Activated T-cell treated with anti-CD3 and anti-CD28 coated beads, Interleukin-2, amount 50 U/mL, for 4 hours (primary cell): ENCODE results near the gene AK3. TPM values are rescaled to one million over a fixed set of nuclear protein-coding genes. Genes with fewer than 3 reads are reported as not detected.

ENCODE experiments used
- ATAC-seq, 2 donors: fragments of 200-7000 bp; cut with Tn5 transposase; one replicate each; pipeline ENCODE4 v1.10.0; 2021
- DNase-seq: peaks from one replicate; pipeline ENCODE4 v3.0.0-alpha.2; 2020
- H3K27me3 Mint-ChIP-seq: one replicate; pipeline ENCODE4 v1.8.0; 2021; ENCODE audit warnings: low read depth, mixed read lengths
- H3K36me3 Mint-ChIP-seq: one replicate; pipeline ENCODE4 v1.8.0; 2022; ENCODE audit warnings: mixed read lengths; ENCODE audit not compliant: insufficient read depth
- H3K4me1 Mint-ChIP-seq: one replicate; pipeline ENCODE4 v1.8.0; 2021; ENCODE audit warnings: low read depth, mixed read lengths
- H3K4me3 Mint-ChIP-seq: one replicate; pipeline ENCODE4 v1.8.0; 2021; ENCODE audit warnings: mild to moderate bottlenecking, moderate library complexity, mixed read lengths
- H3K9me3 Mint-ChIP-seq: one replicate; pipeline ENCODE4 v1.8.0; 2021; ENCODE audit warnings: mixed read lengths
- total RNA-seq, 3 donors: library from RNA; stranded (reverse); gene quantifications; one replicate each; pipeline ENCODE4 v1.2.1, GENCODE V29; 2021

Gene AK3
- total RNA-seq, 3 donors from 2014 or later, result 14.7 to 21.3 (median 17.3) TPM

DNA sequence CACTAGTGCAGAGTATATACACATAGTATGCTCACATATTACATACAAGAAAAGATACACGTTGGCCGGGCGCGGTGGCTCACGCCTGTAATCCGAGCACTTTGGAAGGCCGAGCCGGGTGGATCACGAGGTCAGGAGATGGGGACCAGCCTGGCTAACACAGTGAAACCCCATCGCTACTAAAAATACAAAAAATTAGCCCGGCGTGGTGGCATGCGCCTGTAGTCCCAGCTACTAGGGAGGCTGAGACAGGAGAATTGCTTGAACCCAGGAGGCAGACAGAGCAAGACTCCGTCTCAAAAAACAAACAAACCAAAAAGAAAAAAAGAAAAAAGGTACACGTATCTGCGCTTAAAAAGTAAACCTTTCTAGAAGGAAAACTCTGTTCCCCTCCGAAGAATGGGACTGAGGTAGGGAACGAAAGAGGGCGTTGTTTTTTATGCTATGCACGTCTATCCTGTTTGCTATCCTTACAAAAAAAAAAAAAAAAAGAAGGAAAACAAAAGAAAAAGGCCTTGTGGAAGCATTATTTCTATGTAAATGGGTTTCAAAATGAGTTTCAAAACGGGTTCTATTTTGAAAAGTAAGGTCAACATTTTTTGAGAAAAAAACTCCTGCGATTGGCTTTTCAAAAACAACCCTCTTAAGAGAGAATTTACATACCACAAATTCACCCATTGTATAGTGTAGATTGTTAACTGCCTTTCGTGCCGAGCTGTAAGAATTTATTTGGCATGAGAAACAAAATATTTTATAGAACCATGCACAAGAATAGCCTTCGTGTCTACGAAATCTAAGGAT is 1.2 kb downstream of the AK3 start:
- DNase-seq (no peak), ATAC-seq (no peak)
- H3K9me3 Mint-ChIP-seq, result no peaks in the 10 kb centered on the region
- no peaks in the 10 kb centered on the region for H3K27me3 Mint-ChIP-seq
- H3K36me3 Mint-ChIP-seq, result no peaks in the 10 kb centered on the region
- peaks cover 40% of the 10 kb centered on the region for H3K4me1 Mint-ChIP-seq
- H3K4me3 Mint-ChIP-seq, result peak overlapping the region; percentile 93

DNA sequence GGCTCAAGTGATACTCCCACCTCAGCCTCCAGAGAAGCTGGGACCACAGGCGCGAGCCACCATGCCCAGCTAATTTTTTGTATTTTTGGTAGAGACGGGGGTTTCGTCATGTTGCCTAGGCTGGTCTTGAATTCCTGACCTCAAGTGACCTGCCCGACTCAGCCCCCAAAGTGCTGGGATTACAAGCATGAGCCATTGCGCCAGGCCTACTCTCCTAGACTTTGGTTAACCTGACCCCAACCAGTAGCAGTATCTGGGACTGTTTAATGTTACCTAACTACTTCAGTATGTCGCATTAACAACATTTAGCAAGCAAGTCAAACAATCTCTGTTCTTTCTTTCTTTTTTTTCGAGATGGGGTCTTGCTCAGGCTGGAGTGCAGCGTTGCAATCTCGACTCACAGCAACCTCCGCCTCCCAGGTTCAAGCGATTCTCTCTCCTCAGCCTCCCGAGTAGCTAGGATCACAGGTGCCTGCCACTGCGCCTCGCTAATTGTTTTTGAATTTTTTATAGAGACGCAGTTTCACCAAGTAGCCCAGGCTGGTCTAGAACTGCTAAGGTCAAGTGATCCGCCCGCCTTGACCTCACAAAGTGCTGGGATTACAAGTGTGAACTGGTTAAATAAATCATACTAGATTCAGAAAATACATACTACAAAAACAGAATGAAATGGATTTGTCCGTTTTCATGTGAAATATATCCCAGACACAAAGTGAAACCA is 2.0 kb downstream of the AK3 start:
- Mint-ChIP-seq H3K36me3 (no peaks in the 10 kb centered on the region), H3K4me1 (peaks cover 43% of the 10 kb centered on the region), H3K9me3 (no peaks in the 10 kb centered on the region), H3K4me3 (peak overlapping the region; percentile 93), H3K27me3 (no peaks in the 10 kb centered on the region)
- no peak for DNase-seq
- ATAC-seq, result no peak

DNA sequence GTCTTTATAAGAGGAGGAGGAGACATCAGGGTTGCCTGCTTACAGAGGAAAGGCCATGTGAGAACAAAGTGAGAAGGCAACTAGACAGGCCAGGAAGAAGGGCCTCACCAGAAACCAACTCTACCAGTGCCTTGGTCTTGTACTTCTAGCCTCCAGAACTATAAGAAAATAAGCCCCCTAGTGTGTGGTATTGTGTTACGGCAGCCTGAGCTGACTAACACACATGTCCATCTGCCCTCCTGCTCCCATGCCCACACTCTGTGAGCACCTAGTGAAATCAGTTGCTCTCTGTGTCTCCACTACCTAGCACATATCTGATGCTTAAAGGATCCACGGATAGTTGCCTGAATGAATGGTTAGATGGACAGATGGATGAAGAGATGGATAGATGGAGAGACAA is 6.9 kb downstream of the AK3 start:
- Mint-ChIP-seq H3K4me3 (no peak overlapping the region), H3K36me3 (peaks cover 2% of the 10 kb centered on the region), H3K4me1 (peaks cover 34% of the 10 kb centered on the region), H3K9me3 (no peaks in the 10 kb centered on the region), H3K27me3 (no peaks in the 10 kb centered on the region)
- no peak for ATAC-seq
- no peak for DNase-seq

DNA sequence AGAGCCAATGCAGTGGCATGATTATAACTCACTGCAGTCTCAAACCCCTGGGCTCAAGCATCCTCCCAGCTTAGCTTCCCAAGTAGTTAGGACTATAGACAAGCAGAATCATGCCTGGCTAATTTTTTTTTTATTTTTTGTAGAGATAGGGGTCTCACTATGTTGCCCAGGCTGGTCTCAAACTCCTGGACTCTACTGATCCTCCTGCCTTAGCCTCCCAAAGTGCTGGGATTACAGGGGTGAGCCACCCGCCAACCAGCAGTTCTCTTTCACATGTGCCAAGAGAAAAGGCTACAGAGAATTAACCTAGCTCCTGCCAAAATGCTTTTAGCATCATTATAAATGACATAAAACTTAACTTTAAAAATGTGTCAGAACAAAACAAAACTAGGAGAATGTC is 8.1 kb downstream of the AK3 start:
- no peak for ATAC-seq
- Mint-ChIP-seq H3K4me1 (peaks cover 28% of the 10 kb centered on the region), H3K36me3 (peaks cover 2% of the 10 kb centered on the region), H3K4me3 (no peak overlapping the region), H3K9me3 (no peaks in the 10 kb centered on the region), H3K27me3 (no peaks in the 10 kb centered on the region)
- DNase-seq, result no peak

DNA sequence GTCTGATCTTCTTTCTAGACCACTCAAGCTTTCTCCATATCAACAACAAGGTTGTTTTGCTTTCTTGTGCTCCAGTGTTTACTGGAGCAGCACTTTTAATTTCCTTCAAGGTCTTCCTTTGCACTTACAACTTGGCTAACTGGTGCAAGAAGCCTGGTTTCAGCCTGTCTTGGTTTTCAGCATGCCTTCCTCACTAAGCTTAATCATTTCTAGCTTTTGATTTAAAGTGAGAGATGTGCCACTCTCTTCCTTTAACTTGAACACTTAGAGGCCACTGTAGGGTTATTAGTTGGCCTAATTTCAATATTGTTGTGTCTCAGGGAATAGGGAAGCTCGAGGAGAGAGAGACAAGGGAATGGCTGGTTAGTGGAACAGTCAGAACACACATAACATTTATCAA is 13.4 kb downstream of the AK3 start:
- DNase-seq (no peak), ATAC-seq (no peak)
- Mint-ChIP-seq H3K4me3 (no peak overlapping the region), H3K9me3 (no peaks in the 10 kb centered on the region), H3K4me1 (peaks cover 27% of the 10 kb centered on the region), H3K36me3 (peaks cover 17% of the 10 kb centered on the region), H3K27me3 (no peaks in the 10 kb centered on the region)

DNA sequence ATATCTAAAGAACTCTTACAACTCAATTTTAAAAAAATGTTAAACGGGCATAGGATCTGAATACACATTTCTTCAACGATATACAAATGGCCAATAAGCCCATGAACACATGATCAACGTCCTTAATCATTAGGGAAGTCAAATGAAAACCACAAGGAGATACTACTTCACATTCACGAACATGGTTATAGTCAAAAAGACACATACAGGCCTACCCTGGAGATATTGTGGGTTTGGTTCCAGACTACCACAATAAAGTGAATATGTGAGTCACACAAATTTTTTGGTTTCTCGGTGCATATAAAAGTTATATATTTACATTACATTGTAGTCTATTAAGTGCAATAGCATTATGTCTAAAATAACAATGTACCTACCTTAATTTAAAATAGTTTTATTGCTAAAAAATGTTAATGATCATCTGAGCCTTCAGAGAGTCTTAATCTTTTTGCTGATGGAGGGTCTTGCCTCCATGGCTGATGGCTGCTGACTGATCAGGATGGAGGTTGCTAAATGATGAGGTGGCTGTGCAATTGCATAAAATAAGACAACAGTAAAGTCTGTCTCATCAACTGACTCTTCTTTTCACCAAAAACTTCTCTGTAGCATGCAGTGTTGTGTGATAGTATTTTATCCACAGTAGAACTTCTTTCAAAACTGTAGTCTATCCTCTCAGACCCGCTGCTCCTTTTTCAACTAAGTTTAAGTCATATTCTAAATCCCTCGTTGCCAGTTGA is 15.1 kb downstream of the AK3 start:
- H3K36me3 Mint-ChIP-seq, result peaks cover 19% of the 10 kb centered on the region

DNA sequence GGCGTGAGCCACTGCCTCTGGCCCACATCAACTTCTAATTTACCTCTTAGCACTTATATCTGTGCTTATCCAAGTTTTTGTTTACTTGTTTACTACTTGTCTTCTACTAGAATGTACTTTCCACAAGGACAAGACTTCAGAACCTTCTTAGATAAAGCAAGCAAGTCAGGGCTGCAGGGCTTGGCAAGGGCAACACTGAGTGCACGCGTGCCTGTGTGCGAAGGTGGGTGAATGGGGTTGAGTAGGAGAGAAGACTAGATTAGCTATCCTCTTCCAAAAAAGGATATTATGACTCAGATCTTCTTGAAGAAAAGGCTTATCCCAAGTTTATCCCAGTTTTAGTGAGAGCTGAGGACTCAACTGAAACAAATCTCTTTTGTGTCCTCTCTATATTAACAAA is 19.3 kb downstream of the AK3 start:
- H3K27me3 Mint-ChIP-seq, result no peaks in the 10 kb centered on the region
- DNase-seq (no peak), ATAC-seq (no peak)
- peaks cover 17% of the 10 kb centered on the region for H3K36me3 Mint-ChIP-seq
- peaks cover 15% of the 10 kb centered on the region for H3K4me1 Mint-ChIP-seq
- no peaks in the 10 kb centered on the region for H3K9me3 Mint-ChIP-seq
- no peak overlapping the region for H3K4me3 Mint-ChIP-seq

More for the DNA sequence above, 15.1 kb downstream of the AK3 start:
- Mint-ChIP-seq H3K27me3 (no peaks in the 10 kb centered on the region), H3K9me3 (no peaks in the 10 kb centered on the region), H3K4me1 (peaks cover 25% of the 10 kb centered on the region), H3K4me3 (no peak overlapping the region)
- ATAC-seq (peak; percentile 89 to 90), DNase-seq (no peak)

DNA sequence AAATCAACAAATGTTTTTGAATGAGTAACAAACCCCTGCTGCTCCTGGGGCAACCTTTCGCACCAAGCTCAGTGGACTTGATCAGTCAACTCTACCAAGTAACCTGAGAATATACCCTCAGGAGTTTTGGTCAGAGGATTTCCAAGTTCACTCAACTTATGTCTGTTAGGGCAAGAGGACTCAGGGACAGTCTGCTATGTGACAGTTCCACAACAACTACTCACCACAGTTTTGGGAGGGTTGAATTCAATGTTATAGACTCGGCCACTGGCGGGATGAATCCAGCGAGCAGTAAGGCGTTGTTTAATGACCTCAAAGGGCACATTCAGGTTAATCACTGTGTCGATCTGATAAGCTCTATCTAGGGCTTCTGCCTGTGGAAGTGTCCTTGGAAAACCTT is 22.1 kb downstream of the AK3 start:
- no peaks in the 10 kb centered on the region for H3K4me1 Mint-ChIP-seq
- H3K36me3 Mint-ChIP-seq, result peaks cover 18% of the 10 kb centered on the region
- no peak overlapping the region for H3K4me3 Mint-ChIP-seq
- no peaks in the 10 kb centered on the region for H3K27me3 Mint-ChIP-seq
- ATAC-seq (no peak), DNase-seq (no peak)
- H3K9me3 Mint-ChIP-seq, result peaks cover 1% of the 10 kb centered on the region

DNA sequence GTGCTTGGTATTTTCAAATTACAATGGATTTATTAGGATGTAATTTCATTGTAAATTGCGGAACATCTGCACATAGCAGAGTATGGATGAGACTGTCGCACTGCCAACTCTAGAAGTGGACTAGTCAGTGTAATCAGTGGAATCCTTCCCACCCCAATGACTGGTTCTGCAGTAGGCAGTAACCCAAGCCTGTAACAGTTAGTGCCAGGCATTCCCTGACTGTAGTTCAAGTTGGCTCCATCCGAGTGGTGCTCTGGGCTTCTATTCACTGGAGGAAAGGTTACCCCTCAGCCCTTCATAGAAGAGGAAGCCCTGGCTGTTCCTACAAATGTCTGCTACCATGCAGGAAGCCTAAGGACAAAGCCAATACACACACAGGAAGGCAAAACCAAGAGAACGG is 23.2 kb downstream of the AK3 start:
- Mint-ChIP-seq H3K9me3 (peaks cover 5% of the 10 kb centered on the region), H3K4me3 (no peak overlapping the region), H3K4me1 (no peaks in the 10 kb centered on the region), H3K27me3 (no peaks in the 10 kb centered on the region), H3K36me3 (peaks cover 18% of the 10 kb centered on the region)
- DNase-seq (no peak), ATAC-seq (no peak)

DNA sequence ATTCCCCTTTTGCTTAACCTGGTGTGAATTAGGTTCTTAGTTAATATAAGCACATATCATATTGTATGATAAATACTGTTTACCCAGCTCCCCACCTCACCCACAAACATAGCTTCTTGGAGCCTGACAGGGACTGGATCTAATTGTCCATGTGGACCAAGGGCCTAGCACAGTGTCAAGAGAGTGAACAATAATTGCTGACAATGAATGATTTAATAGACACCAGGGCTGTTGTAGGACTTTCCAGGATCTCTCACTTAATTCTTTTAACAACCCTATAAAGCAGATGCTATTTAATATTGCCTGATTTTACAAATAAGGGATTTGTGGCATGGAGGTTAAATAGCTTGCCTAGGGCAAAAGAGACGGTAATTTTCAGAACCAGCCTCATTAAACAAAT is 24.8 kb downstream of the AK3 start:
- Mint-ChIP-seq H3K27me3 (no peaks in the 10 kb centered on the region), H3K9me3 (peaks cover 5% of the 10 kb centered on the region), H3K4me3 (no peak overlapping the region), H3K36me3 (peaks cover 22% of the 10 kb centered on the region), H3K4me1 (no peaks in the 10 kb centered on the region)
- no peak for ATAC-seq
- DNase-seq, result no peak

DNA sequence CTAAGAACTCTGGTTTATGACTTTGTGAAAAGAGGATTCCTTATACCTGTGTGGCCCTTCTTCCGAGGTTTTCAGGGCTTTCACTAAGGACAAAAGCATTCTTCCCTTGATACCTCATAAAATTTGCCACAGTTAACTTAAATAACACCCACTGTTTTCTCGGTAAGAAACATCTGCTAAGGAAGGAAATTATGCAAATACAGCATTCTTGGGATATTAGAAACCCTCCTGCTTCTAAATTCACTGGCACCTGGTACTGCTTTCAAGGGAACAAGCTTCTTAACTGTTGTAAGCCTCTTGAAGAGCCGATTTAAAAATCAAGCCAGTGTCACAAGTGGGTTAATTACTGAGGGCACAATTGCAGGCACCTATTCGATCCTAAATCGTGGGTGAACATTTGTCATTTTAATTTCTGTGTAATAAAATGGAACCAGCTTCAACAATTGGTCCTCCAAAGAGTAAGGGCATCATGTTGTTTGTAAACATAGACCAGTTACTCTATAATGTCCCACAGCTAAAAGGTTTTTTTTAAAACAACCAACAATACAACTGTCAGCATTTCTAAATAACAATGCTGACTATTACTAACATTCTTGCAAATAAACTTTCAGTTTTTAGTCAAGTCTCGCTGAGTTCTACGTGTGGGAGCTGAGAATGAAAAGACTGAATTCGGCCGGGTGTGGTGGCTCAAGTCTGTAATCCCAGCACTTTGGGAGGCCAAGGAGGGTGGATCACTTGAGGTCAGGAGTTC is 26.6 kb downstream of the AK3 start:
- peaks cover 22% of the 10 kb centered on the region for H3K36me3 Mint-ChIP-seq
- no peak for ATAC-seq
- H3K27me3 Mint-ChIP-seq, result no peaks in the 10 kb centered on the region
- H3K4me3 Mint-ChIP-seq, result no peak overlapping the region
- H3K4me1 Mint-ChIP-seq, result peaks cover under 1% of the 10 kb centered on the region
- DNase-seq, result no peak
- H3K9me3 Mint-ChIP-seq, result peaks cover 5% of the 10 kb centered on the region

DNA sequence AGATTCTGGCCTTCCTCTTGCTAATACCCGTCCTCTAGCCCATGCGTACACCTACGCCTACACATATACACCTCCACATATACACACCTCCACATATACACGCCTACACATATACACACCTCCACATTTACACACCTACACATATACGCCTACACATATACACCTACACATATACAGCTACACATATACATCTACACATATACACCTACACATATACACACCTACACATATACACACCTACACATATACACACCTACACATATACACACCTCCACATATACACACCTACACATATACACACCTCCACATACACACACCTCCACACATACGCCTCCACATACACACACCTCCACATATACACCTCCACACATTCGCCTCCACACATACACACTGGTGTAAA is 27.2 kb downstream of the AK3 start:
- no peak overlapping the region for H3K4me3 Mint-ChIP-seq
- peaks cover 4% of the 10 kb centered on the region for H3K4me1 Mint-ChIP-seq
- H3K36me3 Mint-ChIP-seq, result peaks cover 28% of the 10 kb centered on the region
- no peak for DNase-seq
- no peak for ATAC-seq
- no peaks in the 10 kb centered on the region for H3K27me3 Mint-ChIP-seq
- peaks cover 5% of the 10 kb centered on the region for H3K9me3 Mint-ChIP-seq

DNA sequence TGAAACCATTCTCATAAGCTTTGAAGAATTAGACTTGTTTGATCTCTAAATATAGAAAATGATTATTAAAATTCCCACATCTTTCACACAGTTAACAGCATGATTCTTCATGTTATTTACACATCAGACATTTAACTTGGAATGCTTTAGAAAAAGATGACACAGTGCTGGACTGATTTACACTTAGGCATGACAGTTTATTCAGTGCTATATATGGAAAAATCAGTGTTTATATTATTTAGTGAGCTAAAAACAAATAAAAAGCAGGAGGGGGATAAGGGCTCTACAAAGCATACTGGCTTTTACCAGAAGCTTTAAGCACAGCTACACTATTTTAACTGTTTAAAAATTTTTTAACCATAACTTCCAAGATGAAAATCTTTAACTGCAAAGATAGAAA is 31.6 kb downstream of the AK3 start:
- Mint-ChIP-seq H3K9me3 (peaks cover 5% of the 10 kb centered on the region), H3K4me1 (peaks cover 9% of the 10 kb centered on the region), H3K36me3 (peaks cover 26% of the 10 kb centered on the region), H3K4me3 (no peak overlapping the region), H3K27me3 (no peaks in the 10 kb centered on the region)
- ATAC-seq (no peak), DNase-seq (no peak)

DNA sequence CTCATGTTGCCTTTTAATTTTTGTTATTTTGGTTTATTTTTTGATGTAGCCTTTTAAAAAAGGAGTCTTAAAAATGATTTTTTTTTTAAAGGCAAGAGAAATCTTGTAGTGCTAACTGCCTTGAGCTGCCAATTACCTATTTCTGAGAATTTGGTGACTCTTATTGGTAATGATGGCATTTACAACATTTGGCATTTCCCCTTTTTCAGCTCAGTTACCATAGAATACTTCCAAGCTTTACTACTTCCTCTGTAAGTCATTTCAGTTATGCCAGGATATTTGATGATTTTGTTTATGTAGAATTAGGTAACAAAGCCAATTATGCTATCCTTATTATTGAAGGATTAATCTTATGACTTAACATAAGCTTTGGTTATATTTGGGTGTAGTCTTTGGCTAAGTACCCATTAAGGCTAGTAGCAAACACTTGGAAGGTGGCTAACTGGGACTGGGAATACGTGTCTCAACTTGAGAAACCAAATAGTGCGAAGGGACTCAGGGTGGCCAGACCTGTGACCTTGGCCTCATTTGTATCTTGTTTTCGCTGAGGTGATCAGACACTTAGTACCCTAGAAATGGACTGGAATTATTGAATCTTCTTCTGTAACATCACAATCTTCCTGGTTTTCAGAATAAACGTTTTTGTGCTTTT is 33.9 kb downstream of the AK3 start:
- H3K4me3 Mint-ChIP-seq, result no peak overlapping the region
- DNase-seq, result no peak
- H3K9me3 Mint-ChIP-seq, result no peaks in the 10 kb centered on the region
- no peak for ATAC-seq
- H3K4me1 Mint-ChIP-seq, result peaks cover 16% of the 10 kb centered on the region
- H3K36me3 Mint-ChIP-seq, result peaks cover 35% of the 10 kb centered on the region
- no peaks in the 10 kb centered on the region for H3K27me3 Mint-ChIP-seq
